ENCODE measurements around the gene PRR15L.
"Not testable (repeated sequence)": the region's sequence is repeated elsewhere in the genome, so short reads cannot be mapped to it uniquely, and the experiment has no call there.

The PRR15L gene

DNA sequence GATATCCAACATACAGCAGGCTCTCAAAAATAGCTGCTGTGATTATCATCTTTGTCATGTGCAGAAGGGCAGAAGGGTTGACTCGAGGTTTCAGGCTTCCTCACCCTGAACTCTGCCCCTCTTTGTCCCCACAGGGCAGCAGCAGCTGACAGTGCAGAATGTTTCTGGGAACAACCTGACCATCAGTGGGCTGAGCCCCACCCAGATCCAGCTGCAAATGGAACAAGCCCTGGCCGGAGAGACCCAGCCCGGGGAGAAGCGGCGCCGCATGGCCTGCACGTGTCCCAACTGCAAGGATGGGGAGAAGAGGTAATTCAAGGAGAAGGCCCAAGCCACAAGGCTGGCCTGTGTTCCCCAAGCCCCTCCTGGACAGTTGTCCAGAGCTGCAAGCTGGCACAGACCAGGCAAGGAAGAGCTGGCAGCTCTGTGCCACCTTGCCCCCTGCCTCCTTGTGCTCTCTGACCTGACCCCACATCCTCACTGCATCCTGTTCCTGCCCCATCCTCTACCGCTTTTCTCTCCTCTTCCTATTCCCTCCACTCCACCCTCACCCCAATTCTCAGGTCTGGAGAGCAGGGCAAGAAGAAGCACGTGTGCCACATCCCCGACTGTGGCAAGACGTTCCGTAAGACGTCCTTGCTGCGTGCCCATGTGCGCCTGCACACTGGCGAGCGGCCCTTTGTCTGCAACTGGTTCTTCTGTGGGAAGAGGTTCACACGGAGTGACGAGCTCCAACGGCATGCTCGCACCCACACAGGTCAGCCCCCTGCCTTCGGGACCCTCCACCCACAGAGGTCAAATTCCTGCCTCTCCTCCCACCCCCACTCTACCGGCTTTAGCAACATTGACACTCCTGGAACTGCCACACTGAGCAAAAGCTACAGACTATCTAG lies 32.7 kb downstream of the PRR15L start:
- H3K4me3 ChIP-seq (ENCODE audit: low read length), result no peak overlapping the region
- DNase-seq (ENCODE audit: low read depth), result no peak

GRCh38 chr17:47919889-47920288 lies 37.8 kb downstream of the PRR15L start:
- not testable (repeated sequence) for H3K4me3 ChIP-seq (ENCODE audit: low read length); DNase-seq (ENCODE audit: low read depth)

More for the DNA sequence above, 32.7 kb downstream of the PRR15L start:
- TF ChIP-seq, protein P1, sequence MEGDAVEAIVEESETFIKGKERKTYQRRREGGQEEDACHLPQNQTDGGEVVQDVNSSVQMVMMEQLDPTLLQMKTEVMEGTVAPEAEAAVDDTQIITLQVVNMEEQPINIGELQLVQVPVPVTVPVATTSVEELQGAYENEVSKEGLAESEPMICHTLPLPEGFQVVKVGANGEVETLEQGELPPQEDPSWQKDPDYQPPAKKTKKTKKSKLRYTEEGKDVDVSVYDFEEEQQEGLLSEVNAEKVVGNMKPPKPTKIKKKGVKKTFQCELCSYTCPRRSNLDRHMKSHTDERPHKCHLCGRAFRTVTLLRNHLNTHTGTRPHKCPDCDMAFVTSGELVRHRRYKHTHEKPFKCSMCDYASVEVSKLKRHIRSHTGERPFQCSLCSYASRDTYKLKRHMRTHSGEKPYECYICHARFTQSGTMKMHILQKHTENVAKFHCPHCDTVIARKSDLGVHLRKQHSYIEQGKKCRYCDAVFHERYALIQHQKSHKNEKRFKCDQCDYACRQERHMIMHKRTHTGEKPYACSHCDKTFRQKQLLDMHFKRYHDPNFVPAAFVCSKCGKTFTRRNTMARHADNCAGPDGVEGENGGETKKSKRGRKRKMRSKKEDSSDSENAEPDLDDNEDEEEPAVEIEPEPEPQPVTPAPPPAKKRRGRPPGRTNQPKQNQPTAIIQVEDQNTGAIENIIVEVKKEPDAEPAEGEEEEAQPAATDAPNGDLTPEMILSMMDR (conservative IDR thresholded peaks at IDR 0.05; ENCODE audit: low read depth, low read length), result no peak

DNA sequence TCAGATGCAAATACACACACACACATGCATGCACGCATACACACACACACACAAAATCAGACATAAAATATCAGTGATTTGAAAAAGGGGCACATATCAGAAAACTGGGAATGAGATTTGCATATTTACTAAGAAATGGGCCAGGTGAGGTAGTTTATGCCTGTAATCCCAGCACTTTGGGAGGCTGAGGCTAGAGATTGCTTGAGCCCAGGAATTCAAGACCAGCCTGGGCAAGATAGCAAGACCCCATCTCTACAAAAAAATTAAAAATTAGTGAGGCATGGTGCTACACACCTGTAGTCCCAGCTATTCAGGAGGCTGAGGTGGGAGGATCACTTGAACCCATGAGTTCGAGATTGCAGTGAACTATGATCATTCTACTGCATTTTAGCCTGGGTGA lies 38.7 kb downstream of the PRR15L start:
- TF ChIP-seq, protein P1 (conservative IDR thresholded peaks at IDR 0.05; ENCODE audit: low read depth, low read length), result no peak
- no peak overlapping the region for H3K4me3 ChIP-seq (ENCODE audit: low read length)
- no peak for DNase-seq (ENCODE audit: low read depth)

GRCh38 chr17:47918006-47918405 lies 39.7 kb downstream of the PRR15L start:
- DNase-seq (ENCODE audit: low read depth), result no peak
- TF ChIP-seq, protein P1 (conservative IDR thresholded peaks at IDR 0.05; ENCODE audit: low read depth, low read length), result no peak
- no peak overlapping the region for H3K4me3 ChIP-seq (ENCODE audit: low read length)

- DNase-seq (ENCODE audit: low read depth), result no peak
- TF ChIP-seq, protein P1 (conservative IDR thresholded peaks at IDR 0.05; ENCODE audit: low read depth, low read length), result no peak
Measured at GRCh38 chr17:47917581-47917980, 40.1 kb downstream of the PRR15L start.

DNA sequence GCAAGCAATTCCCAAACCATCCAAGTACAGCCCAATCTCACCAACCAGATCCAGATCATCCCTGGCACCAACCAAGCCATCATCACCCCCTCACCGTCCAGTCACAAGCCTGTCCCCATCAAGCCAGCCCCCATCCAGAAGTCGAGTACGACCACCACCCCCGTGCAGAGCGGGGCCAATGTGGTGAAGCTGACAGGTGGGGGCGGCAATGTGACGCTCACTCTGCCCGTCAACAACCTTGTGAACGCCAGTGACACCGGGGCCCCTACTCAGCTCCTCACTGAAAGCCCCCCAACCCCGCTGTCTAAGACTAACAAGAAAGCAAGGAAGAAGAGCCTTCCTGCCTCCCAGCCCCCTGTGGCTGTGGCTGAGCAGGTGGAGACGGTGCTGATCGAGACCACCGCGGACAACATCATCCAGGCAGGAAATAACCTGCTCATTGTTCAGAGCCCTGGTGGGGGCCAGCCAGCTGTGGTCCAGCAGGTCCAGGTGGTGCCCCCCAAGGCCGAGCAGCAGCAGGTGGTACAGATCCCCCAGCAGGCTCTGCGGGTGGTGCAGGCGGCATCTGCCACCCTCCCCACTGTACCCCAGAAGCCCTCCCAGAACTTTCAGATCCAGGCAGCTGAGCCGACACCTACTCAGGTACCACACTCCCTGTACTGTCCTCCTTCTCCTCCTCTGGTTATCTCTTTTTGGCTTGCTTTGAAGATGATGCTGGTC lies 41.0 kb downstream of the PRR15L start:
- DNase-seq (ENCODE audit: low read depth), result no peak

More at GRCh38 chr17:47917581-47917980, 40.1 kb downstream of the PRR15L start:
- H3K4me3 ChIP-seq (ENCODE audit: low read length), result no peak overlapping the region

DNA sequence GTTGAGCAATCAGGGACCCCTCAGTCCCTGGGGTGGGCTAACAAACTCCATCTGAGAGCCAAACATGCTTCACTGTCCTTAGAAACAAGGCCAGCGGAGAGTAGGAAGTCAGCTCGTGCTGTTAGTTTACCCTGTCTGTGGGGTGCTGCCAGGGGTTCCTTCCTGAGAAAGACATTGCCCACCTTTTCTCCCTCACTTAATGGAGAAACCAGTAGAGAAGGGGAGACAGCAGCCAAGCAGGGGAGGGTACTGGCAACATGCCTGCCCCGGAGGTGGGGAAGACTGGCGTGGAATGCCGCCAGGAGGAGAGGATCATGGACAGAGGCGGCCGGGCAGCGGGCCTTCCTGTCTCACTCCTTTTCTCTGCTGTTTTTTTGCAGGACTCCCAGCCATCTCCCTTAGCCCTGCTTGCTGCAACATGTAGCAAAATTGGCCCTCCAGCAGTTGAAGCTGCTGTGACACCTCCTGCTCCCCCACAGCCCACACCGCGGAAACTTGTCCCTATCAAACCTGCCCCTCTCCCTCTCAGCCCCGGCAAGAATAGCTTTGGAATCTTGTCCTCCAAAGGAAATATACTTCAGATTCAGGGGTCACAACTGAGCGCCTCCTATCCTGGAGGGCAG lies 41.8 kb downstream of the PRR15L start:
- TF ChIP-seq, protein P1 (conservative IDR thresholded peaks at IDR 0.05; ENCODE audit: low read depth, low read length), result no peak
- DNase-seq (ENCODE audit: low read depth), result no peak
- no peak overlapping the region for H3K4me3 ChIP-seq (ENCODE audit: low read length)

More for the DNA sequence above, 41.0 kb downstream of the PRR15L start:
- TF ChIP-seq, protein P1 (conservative IDR thresholded peaks at IDR 0.05; ENCODE audit: low read depth, low read length), result no peak
- no peak overlapping the region for H3K4me3 ChIP-seq (ENCODE audit: low read length)

All from retinal pigment epithelial cell (primary cell).